ENCODE measurements around the gene TAAR2.

DNA sequence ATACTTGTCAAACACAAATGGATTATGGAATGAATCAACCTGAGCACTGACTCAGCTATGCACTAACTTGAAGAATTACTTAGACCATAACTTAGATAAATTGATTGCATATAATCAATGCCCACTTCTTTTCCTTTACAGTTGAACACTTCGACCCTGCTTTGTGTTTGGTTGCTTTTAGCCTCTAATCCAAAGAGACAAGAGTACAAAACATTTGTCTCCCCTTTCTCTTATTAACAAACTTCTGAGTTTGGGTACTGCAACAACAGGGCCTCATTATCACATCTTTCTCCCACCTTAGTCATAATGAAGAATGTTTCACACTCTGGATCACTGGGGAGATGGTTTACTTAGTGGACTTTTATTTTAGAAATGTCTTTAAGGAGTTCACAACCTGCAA lies 56.5 kb downstream of the TAAR2 start:
- TF ChIP-seq CTCF (IDR thresholded peaks at IDR 0.05; ENCODE audit: control extremely low read depth in 1 of 3, insufficient read depth in 1 of 3, low read depth in 1 of 3, low read length in 3 of 3): no peak
- no peak for TF ChIP-seq RAD21 (IDR thresholded peaks at IDR 0.05 in 1 of 2, conservative IDR thresholded peaks at IDR 0.05 in 1 of 2; ENCODE audit: low read depth in 2 of 2, low read length in 2 of 2)
- TF ChIP-seq YY1 (IDR thresholded peaks at IDR 0.05; ENCODE audit: low read depth, low read length): no peak
- TF ChIP-seq, protein P1, sequence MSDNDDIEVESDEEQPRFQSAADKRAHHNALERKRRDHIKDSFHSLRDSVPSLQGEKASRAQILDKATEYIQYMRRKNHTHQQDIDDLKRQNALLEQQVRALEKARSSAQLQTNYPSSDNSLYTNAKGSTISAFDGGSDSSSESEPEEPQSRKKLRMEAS (IDR thresholded peaks at IDR 0.05): no peak
- no peak for TF ChIP-seq POLR2AphosphoS5 (IDR thresholded peaks at IDR 0.05; ENCODE audit: low read depth, low read length)
- TF ChIP-seq EZH2 (IDR thresholded peaks at IDR 0.05; ENCODE audit: low read depth, low read length, severe bottlenecking): no peak
- TF ChIP-seq EP300 (IDR thresholded peaks at IDR 0.05; ENCODE audit: borderline replicate concordance in 1 of 2, low read depth in 2 of 2, low read length in 2 of 2): no peak
- TF ChIP-seq MAFK (IDR thresholded peaks at IDR 0.05; ENCODE audit: low read depth, low read length): no peak
- TF ChIP-seq HDAC2 (IDR thresholded peaks at IDR 0.05; ENCODE audit: borderline replicate concordance in 1 of 2, low read depth in 2 of 2, low read length in 2 of 2): no peak
- no peak for TF ChIP-seq SIRT6 (IDR thresholded peaks at IDR 0.05; ENCODE audit: low read length)
